ENCODE data around the gene EBF3. TPM values are rescaled to one million over a fixed set of nuclear protein-coding genes. Genes with fewer than 3 reads are reported as not detected.

EBF3 gene
- total and polyA plus RNA-seq, 11 donors, result 3.6 to 8.8 (median 5.4) TPM

DNA sequence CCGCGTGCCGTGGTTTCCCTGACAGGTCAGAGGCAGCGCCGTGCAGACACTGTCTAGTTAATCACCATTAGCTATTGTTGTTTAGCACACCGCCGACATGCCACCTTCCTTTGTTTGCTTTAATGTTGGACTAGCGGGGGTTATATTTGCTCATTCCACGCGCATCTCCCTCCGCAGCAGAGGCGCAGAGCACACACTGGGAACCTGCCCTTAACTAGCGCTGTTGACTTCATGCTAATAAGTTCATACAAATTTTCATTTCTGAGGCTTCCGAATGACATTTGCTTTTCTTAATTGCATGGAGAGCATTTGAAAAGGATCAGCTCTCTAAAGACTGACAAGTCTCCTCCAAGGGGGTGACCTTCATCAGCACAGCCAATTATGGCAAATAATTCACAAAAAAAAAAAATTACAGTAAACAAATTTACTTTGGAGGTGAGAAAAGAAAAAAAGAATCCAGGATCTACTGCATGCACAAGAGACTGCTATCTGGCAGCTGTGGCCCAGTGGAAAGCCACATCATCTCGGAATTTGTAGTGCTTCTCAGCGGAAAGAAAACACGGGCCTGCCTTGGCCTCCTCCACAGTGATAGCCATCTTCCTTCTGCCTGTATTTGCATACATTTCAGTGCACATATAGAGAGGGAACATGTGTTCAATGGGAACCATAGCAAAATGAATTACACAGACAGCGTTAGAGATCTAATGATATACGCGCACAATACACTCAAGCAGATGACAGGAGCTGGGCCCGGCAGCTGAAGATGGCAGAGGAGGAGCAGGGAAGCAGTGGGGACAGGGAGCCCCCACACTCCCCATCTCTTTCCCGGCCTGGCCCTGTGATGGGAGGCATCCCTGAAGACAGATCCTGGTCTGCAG is 94.2 kb downstream of the EBF3 start:
- DNase-seq (no peak), ATAC-seq (no peak)
- no peaks in the 10 kb centered on the region for H3K9me3 ChIP-seq
- intact Hi-C loops (cut with DNase I), result loop anchor here in 1 of 10 donors (10.0 kb wide), 1 partner anchor 835 kb away; no protein-coding TSS in a partner anchor
- TF ChIP-seq POLR2A (IDR thresholded peaks at IDR 0.05), result no peak
- TF ChIP-seq, protein P1, sequence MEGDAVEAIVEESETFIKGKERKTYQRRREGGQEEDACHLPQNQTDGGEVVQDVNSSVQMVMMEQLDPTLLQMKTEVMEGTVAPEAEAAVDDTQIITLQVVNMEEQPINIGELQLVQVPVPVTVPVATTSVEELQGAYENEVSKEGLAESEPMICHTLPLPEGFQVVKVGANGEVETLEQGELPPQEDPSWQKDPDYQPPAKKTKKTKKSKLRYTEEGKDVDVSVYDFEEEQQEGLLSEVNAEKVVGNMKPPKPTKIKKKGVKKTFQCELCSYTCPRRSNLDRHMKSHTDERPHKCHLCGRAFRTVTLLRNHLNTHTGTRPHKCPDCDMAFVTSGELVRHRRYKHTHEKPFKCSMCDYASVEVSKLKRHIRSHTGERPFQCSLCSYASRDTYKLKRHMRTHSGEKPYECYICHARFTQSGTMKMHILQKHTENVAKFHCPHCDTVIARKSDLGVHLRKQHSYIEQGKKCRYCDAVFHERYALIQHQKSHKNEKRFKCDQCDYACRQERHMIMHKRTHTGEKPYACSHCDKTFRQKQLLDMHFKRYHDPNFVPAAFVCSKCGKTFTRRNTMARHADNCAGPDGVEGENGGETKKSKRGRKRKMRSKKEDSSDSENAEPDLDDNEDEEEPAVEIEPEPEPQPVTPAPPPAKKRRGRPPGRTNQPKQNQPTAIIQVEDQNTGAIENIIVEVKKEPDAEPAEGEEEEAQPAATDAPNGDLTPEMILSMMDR (IDR thresholded peaks at IDR 0.05), result no peak
- no peak overlapping the region for H3K27ac ChIP-seq
- H3K36me3 ChIP-seq, result peaks cover 0 to 80% (median 32%) of the 10 kb centered on the region in 9 donors
- no peak overlapping the region for H3K4me3 ChIP-seq
- peaks cover 0 to 8% (median 0%) of the 10 kb centered on the region in 12 donors for H3K4me1 ChIP-seq
- no peaks in the 10 kb centered on the region for H3K27me3 ChIP-seq
- 93 to 96% (median 96%) methylated on average over 22 of the region's 22 CpGs for WGBS, 4 donors

DNA sequence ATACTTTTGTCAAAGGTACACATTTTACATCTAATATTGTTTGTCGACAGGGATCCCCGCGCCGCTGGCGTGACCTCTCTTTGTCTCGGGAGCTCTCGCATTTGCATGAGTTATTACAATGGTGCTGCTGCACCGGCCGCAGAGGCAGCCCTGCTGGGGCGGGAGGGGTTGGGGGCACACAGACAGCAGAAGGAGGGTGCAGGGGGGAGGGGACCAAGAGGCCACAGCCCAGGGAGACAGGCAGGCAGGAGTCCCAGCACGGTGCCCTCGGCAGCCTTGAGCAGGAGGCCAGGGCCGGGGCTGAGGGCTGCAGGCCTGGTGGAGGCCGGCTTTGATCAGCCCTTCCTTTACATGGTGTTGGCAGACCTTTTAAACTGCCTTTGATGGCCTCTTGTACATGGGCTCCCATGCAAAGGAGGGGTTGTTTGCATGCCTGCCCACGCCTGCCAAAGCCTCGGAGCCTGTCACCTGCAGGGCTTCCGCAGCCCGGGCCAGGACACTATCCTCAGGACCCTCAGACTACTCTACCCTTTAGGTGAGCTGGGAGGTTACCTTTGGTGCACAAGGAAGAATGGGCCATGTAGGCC is 95.5 kb downstream of the EBF3 start:
- Histone ChIP-seq H3K27me3 (no peaks in the 10 kb centered on the region), H3K36me3 (peaks cover 0 to 80% (median 32%) of the 10 kb centered on the region in 9 donors), H3K9me3 (no peaks in the 10 kb centered on the region), H3K27ac (no peak overlapping the region), H3K4me1 (peaks cover 0 to 13% (median 0%) of the 10 kb centered on the region in 12 donors), H3K4me3 (no peak overlapping the region)
- DNase-seq, result no peak
- intact Hi-C loops (cut with DNase I), result loop anchor here in 1 of 10 donors (10.0 kb wide), 1 partner anchor 834 kb away; no protein-coding TSS in a partner anchor
- 82 to 94% (median 86%) methylated on average over 15 to 18 of the region's 18 CpGs for WGBS, 4 donors
- no peak for ATAC-seq
- no peak for TF ChIP-seq POLR2A (IDR thresholded peaks at IDR 0.05)
- TF ChIP-seq, protein P1 (IDR thresholded peaks at IDR 0.05), result no peak

DNA sequence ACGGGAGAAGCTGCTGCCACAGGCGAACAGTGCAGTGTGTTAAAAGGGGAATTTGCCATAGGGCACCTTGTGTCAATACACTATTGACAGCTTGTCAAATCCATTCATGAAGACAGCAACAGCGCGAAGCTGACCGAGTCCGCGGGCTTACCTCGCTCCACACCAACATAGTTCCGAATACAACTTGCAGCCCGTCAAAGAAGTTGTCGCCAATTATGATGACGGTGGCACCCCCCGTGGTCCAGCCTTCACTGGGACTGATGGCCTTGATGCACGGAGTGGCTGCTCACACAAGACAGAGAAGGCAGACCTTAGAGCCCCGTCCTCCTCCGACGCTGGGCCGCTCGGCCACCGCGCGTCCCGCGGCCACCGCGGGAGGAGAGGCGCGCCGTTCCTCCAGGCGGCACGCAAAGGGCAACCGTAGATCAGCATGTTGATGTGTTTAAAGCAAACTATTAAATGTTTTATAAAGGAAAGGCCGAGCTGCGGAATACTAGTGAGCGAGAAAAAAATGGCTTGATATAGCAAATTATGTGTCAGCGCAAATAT is 96.4 kb downstream of the EBF3 start:
- ATAC-seq (no peak), DNase-seq (no peak)
- TF ChIP-seq POLR2A (IDR thresholded peaks at IDR 0.05), result no peak
- TF ChIP-seq, protein P1 (IDR thresholded peaks at IDR 0.05), result no peak
- Histone ChIP-seq H3K36me3 (peaks cover 0 to 72% (median 25%) of the 10 kb centered on the region in 9 donors), H3K4me3 (no peak overlapping the region), H3K27ac (no peak overlapping the region), H3K4me1 (peaks cover 0 to 18% (median 0%) of the 10 kb centered on the region in 12 donors), H3K9me3 (no peaks in the 10 kb centered on the region), H3K27me3 (no peaks in the 10 kb centered on the region)
- 96 to 98% (median 97%) methylated on average over 36 of the region's 36 CpGs for WGBS, 4 donors
- intact Hi-C loops (cut with DNase I), result loop anchor here in 1 of 10 donors (10.0 kb wide), 1 partner anchor 833 kb away; no protein-coding TSS in a partner anchor

DNA sequence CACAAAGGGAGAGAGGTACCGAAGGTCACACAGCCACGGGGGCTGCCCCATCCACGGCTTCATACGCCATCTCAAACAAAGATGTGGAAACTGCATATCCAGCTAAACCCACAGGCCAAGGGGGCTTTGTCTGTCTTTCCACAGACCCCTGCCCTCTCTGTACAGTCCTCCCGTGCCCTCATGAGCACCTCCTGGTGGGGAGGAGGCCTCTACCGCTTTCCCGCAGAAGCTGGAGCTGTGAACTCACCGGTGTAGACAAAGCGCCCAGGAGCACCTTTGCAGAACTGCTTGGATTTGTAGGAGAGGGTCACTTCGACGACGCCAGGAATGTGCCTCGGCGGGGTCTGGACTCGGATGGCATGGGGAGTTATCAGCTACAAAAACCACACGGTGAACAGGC is 97.2 kb downstream of the EBF3 start:
- Histone ChIP-seq H3K4me1 (peaks cover 0 to 18% (median 0%) of the 10 kb centered on the region in 12 donors), H3K9me3 (no peaks in the 10 kb centered on the region), H3K36me3 (peaks cover 0 to 68% (median 25%) of the 10 kb centered on the region in 9 donors), H3K27ac (no peak overlapping the region), H3K27me3 (no peaks in the 10 kb centered on the region), H3K4me3 (no peak overlapping the region)
- 88 to 97% (median 93%) methylated on average over 14 to 16 of the region's 16 CpGs for WGBS, 4 donors
- TF ChIP-seq, protein P1 (IDR thresholded peaks at IDR 0.05), result no peak
- TF ChIP-seq POLR2A (IDR thresholded peaks at IDR 0.05), result no peak
- DNase-seq (no peak), ATAC-seq (no peak)
- intact Hi-C loops (cut with DNase I), result loop anchor here in 1 of 10 donors (10.0 kb wide), 1 partner anchor 832 kb away; no protein-coding TSS in a partner anchor
